Measurements from ENCODE around the gene LRP2.

Gene LRP2

DNA sequence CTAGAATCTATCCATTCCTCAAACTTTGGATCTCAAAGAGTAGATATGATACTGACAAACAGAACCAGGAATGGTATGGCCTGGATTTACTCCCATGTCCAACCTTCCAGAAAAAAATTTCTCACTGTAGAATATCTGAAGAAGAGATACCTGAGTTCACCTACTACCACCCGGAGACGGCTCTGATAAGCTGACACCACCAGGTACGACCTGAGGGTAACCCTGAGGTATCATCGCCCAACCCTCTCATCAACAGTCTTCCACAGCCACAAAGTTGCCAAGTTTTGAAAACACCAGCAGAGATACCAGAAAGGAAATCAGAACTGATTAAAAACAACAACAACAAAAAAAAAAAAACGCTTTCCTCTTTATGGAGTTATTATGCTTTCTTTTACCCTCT, 102.9 kb downstream of the LRP2 start:
- Histone ChIP-seq H3K27me3 (replicated peaks; ENCODE audit: control insufficient read depth, insufficient read depth, low read length) (no peaks in the 10 kb centered on the region), H3K36me3 (ENCODE audit: control insufficient read depth, insufficient read depth, low read length) (no peaks in the 10 kb centered on the region), H3K4me3 (replicated peaks; ENCODE audit: low read depth, low read length) (no peak overlapping the region)
- no peak for DNase-seq (ENCODE audit: extremely low read depth, insufficient read length)
- TF ChIP-seq, protein P1, sequence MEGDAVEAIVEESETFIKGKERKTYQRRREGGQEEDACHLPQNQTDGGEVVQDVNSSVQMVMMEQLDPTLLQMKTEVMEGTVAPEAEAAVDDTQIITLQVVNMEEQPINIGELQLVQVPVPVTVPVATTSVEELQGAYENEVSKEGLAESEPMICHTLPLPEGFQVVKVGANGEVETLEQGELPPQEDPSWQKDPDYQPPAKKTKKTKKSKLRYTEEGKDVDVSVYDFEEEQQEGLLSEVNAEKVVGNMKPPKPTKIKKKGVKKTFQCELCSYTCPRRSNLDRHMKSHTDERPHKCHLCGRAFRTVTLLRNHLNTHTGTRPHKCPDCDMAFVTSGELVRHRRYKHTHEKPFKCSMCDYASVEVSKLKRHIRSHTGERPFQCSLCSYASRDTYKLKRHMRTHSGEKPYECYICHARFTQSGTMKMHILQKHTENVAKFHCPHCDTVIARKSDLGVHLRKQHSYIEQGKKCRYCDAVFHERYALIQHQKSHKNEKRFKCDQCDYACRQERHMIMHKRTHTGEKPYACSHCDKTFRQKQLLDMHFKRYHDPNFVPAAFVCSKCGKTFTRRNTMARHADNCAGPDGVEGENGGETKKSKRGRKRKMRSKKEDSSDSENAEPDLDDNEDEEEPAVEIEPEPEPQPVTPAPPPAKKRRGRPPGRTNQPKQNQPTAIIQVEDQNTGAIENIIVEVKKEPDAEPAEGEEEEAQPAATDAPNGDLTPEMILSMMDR (IDR thresholded peaks at IDR 0.05; ENCODE audit: insufficient read depth, low read length, poor library complexity, severe bottlenecking) = no peak

DNA sequence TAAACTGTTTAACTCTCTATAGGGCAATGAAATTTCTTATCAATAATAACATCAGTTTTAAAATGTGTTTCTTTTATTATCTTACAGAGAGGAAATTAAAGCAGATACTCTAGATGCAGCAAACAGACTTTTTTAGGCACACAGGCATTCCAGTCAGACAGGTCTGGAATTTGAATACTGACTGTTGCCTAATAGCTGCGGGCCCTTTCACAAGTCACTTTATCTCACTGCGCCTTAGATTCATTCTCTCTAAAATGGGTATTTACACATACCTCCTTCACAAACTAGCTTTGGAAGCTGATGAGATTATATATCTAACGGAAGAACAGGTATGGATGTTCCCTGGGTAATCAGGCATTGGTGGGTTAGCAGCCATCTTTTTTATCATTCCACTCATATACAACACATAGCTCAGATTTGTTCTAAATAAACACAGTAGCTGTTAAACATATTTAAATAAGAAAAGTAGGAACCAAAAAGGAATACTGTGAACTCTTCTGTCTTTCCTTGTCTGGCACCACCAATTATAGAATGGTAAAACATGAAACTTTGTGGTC, 104.2 kb downstream of the LRP2 start:
- H3K4me3 ChIP-seq (replicated peaks; ENCODE audit: low read depth, low read length) = no peak overlapping the region
- H3K27me3 ChIP-seq (replicated peaks; ENCODE audit: control insufficient read depth, insufficient read depth, low read length) = no peaks in the 10 kb centered on the region
- TF ChIP-seq, protein P1 (IDR thresholded peaks at IDR 0.05; ENCODE audit: insufficient read depth, low read length, poor library complexity, severe bottlenecking) = no peak
- no peak for DNase-seq (ENCODE audit: extremely low read depth, insufficient read length)
- H3K36me3 ChIP-seq (ENCODE audit: control insufficient read depth, insufficient read depth, low read length) = no peaks in the 10 kb centered on the region

DNA sequence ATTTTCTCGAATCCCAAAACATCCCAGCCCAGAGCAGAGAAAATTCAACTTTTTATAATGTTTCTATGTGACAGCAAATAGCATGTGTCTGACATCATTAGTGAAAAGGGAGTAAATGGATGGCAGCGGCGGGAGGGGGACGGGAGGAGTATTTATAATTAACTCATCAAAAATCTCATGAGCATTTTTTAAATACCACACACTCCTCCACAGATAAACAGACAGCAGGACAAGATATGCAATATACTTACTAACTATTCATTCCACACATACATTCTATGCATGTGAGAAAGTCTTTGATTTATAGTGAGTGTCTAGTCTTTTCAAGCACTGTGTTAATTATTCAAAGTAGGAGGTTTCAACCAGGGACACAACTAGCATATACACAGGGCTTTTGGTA, 107.6 kb downstream of the LRP2 start:
- DNase-seq (ENCODE audit: extremely low read depth, insufficient read length) = no peak
- Histone ChIP-seq H3K4me3 (replicated peaks; ENCODE audit: low read depth, low read length) (no peak overlapping the region), H3K36me3 (ENCODE audit: control insufficient read depth, insufficient read depth, low read length) (no peaks in the 10 kb centered on the region), H3K27me3 (replicated peaks; ENCODE audit: control insufficient read depth, insufficient read depth, low read length) (no peaks in the 10 kb centered on the region)
- TF ChIP-seq, protein P1 (IDR thresholded peaks at IDR 0.05; ENCODE audit: insufficient read depth, low read length, poor library complexity, severe bottlenecking) = no peak

DNA sequence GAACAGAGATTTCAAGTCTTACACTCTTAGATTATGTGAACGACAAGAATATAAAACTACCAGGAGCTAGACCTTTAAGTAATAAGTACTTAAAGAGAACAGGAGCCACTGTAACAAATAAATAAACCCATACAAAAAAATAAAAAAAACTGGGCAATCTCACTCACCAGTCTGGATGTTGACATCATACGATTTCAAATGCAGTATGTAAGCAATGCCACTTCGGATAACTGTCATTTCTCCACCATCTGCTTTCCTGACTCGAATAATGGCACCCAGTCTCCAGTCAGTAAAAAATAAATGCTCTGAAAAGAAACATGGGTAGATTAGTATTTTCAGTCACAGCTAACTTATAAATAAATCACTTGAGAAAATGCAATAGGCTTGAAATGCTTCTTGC, 115.1 kb downstream of the LRP2 start:
- Histone ChIP-seq H3K36me3 (ENCODE audit: control insufficient read depth, insufficient read depth, low read length) (no peaks in the 10 kb centered on the region), H3K4me3 (replicated peaks; ENCODE audit: low read depth, low read length) (no peak overlapping the region), H3K27me3 (replicated peaks; ENCODE audit: control insufficient read depth, insufficient read depth, low read length) (no peaks in the 10 kb centered on the region)
- TF ChIP-seq, protein P1 (IDR thresholded peaks at IDR 0.05; ENCODE audit: insufficient read depth, low read length, poor library complexity, severe bottlenecking) = no peak
- DNase-seq (ENCODE audit: extremely low read depth, insufficient read length) = no peak

DNA sequence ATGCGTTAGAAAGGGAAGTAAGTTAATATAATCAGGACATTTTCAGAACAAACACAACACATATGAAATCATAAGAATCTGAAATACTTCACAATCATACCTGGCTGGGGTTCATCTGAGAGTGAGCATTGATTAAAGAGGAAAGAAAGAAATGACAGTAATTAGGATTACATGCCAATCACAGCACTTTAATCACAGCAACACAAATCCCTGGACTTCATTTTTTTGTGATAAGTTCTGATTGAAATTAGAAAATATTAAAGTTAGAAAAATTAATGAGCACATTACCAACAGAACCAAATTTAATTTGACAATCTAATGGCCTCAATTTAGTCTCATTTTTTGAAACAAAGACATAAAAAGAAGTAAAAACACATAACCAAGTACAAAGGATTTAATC, 121.9 kb downstream of the LRP2 start:
- no peaks in the 10 kb centered on the region for H3K36me3 ChIP-seq (ENCODE audit: control insufficient read depth, insufficient read depth, low read length)
- H3K27me3 ChIP-seq (replicated peaks; ENCODE audit: control insufficient read depth, insufficient read depth, low read length) = no peaks in the 10 kb centered on the region
- DNase-seq (ENCODE audit: extremely low read depth, insufficient read length) = no peak
- H3K4me3 ChIP-seq (replicated peaks; ENCODE audit: low read depth, low read length) = no peak overlapping the region
- TF ChIP-seq, protein P1 (IDR thresholded peaks at IDR 0.05; ENCODE audit: insufficient read depth, low read length, poor library complexity, severe bottlenecking) = no peak

DNA sequence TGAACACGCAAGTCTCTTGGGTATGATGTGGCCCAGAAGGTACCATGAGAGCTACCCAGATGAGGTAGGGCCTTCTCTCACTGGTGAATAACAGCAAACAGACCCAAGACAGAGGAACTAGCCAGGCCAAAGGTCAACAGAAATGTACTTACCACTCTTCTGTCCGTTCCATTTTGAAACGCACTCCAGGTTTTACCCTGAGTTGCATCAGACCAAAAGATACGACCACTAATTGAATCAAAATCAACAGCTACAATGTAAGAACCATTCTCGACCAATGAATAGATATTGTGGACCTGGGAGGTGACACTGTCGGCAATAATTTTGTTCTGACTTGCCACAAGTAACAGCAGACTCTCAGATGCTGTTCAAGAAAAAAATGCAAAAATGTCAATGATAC, 124.4 kb downstream of the LRP2 start:
- no peak for DNase-seq (ENCODE audit: extremely low read depth, insufficient read length)
- no peaks in the 10 kb centered on the region for H3K27me3 ChIP-seq (replicated peaks; ENCODE audit: control insufficient read depth, insufficient read depth, low read length)
- H3K36me3 ChIP-seq (ENCODE audit: control insufficient read depth, insufficient read depth, low read length) = no peaks in the 10 kb centered on the region
- H3K4me3 ChIP-seq (replicated peaks; ENCODE audit: low read depth, low read length) = no peak overlapping the region
- TF ChIP-seq, protein P1 (IDR thresholded peaks at IDR 0.05; ENCODE audit: insufficient read depth, low read length, poor library complexity, severe bottlenecking) = no peak

Data from GM06990 (cell line).